ENCODE data around the gene FAM3C.
"Not testable (repeated sequence)": the region's sequence is repeated elsewhere in the genome, so short reads cannot be mapped to it uniquely, and the experiment has no call there.

FAM3C gene

DNA sequence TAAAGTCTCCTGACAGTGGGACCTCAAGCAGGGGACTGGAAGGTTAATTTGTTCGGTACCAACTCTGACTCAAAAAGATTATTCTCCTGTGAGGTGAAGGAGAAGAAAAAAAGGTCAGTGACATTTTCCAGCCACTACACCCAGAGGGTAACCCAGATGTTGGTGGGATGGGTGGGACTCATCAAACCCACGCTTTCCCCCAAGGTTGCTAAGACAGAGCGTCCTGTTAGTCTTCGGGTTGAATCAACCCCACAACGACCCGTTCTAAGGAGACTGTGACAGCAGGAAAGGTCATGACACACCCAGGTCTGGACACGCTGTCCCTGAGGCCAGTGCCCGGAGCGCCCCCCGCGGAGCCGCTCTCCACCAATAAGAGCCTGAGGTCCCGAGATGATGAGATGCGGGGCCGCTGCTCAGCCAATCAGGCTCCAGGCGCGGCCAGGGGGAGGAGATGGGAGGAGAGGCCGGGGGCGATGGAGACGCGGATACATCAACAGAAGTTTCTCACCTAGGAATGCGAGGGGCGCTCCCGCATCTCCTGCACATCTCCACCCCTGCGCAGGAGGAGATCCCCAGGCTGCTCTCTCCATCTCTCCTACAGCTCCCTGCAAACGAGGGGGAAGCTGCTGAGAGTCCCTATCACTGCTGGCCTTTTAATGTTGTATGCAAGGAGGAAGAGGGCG, 67.5 kb downstream of the FAM3C start, which contains the start of gene WNT16:
TSS of gene WNT16 (plus strand) at position 493 of the 683 bp plus-strand sequence. CDS start 293 bp downstream, outside the sequence.
- DNase-seq: no peak

- DNase-seq: no peak
These were observed 68.4 kb downstream of the FAM3C start for GRCh38 chr7:121327671-121328070.

DNA sequence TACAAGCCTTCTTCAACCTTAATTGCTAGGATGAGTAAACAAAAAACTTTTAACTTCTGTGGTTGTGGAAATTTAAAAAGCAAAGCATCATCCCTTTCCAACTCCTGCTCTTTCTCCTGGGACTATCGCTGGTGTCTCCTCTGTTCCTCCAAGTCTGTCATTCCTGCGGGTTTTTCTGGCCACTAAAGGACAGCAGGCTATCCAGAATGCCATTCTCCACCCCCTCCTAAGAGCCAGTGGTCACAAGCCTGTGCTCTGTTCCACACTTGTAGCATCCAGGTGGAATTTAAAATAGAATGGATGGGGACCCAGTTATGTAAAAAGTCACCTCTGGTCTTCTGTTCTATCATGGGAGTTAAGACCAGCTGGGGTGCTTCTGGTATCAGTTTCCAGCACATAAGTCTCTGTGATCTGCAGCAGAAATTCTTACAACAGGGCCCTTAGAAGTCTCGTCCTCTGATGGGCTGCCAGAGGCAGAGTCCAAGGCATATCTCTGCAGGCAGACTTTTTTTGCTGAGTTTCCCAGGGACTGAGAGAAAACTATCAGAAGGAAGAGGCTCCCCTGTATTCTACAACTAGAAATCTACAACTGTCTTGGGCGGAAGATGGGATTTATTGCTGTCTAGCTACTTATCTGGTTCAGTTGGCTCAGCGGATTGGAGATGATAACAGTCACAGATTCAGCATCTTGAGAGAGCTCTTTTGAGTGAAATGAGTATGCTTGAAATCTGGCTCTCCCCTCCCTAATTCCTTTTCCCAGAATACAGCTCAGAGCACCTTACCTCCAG, 72.4 kb downstream of the FAM3C start:
- no peak for DNase-seq

DNA sequence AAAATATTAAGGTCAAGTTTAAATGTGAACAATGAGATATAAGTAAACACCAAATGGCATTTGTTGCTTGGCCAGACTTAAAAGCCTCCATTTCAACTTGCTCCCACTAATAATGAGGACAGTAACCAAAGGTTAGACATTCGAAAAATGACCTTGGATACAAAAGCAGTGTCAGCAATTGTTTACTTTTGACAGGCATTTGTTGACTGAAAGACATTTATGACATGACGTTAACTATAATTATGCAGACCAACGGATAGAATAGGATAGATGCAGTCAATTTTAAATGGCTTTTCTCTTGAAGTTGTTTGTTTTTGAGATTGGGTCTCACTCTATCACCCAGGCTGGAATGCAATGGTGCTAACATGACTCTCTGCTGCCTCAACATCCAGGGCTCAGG, 73.6 kb downstream of the FAM3C start:
- DNase-seq: no peak

- DNase-seq: not testable (repeated sequence)
These were observed 80.9 kb downstream of the FAM3C start for GRCh38 chr7:121315170-121315569.

DNA sequence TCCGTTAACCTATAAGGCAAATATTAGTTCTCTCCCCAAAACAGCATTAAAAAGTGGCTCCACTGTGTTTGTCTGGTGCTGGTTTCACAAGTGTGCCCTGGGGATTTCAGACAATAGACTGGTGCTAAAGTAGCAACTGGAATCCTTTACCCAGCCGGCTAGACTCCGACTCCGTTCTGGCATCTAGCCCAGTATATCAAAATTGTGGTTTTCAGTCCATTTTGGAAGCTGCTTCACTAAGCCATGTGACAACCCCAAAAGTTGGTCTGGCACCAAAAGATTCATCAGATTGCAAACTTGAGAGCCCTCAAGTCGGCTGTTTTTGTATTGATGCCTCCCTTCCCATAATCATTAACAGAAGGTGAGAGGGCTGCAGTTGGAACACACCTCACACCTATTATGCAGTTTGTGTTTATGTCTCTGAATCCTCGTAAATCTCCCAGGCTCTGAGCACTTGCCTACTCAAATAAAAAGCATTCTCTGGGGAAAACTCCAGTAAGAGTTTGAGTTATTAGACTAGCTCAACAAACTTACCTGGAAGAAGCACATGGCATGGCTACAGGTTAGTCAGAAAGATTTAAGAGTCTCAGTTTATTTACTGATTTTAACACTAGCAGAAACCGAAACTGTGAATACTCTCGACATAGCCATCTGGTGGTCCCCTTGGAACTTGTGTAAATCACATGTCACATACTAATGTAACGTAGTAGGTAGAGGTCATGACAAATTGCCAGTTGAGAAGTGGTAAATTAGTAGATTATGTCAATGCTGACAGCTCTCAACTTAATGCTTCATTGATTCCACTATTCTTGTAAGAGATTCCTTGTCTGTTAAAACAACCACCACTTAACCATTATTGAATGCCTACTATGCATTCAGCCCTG, 82.1 kb downstream of the FAM3C start:
- DNase-seq: no peak

DNA sequence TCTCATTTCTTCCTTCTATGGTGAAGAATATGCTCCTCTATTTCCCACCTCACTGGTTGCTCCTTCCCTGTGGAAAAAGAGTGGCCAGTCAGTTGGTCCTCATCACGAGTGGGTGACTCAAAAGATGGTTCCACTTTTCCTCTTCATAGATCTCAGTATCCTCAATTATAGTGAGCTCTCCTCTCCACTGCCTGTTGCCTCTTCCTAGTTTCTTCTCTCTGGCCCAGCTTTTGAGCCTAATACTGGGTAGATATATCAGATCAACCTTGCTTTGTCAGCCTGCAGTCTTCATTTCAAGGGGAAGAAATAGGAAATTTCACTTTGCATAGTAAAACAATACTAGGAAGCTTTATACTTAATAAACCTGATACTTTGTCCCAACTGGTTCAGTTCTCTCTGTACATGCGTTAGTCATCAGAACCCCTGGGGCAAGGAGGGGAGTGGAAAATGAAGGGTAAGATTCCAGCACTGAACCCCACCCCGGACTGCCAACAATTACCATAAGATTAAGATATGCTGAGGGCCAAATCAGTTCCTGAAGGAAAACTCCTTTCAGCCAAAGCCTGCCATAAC, 82.8 kb downstream of the FAM3C start:
- DNase-seq: no peak

DNA sequence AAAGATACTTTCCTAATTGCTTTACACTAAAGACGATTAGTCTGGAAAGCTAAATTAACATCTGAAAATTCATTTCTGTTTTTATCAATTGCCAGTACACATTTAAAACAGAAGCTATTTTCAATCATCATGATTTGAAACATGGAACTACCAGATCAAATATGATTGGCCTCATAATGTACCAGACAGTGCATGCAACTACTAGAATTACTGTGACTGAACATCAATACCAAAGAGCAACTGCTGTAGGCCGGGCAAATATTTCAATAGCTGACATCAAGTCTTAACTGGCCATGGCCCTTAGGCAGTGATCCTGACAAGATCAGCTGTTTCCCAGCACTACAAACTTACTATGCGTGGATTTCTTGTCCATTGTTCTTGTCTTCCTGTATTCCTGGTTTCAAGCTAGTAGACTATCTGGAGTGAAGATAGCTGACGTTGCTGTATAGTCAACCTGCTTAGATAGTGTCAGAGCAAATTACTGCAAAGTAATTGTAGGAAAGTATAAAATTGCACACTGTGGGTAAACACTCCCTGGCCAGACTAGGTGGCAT, 89.0 kb downstream of the FAM3C start:
- DNase-seq: no peak

GRCh38 chr7:121306565-121306964, 89.5 kb downstream of the FAM3C start:
- DNase-seq: no peak

- DNase-seq: no peak
These were observed 91.0 kb downstream of the FAM3C start for GRCh38 chr7:121305109-121305508.

DNA sequence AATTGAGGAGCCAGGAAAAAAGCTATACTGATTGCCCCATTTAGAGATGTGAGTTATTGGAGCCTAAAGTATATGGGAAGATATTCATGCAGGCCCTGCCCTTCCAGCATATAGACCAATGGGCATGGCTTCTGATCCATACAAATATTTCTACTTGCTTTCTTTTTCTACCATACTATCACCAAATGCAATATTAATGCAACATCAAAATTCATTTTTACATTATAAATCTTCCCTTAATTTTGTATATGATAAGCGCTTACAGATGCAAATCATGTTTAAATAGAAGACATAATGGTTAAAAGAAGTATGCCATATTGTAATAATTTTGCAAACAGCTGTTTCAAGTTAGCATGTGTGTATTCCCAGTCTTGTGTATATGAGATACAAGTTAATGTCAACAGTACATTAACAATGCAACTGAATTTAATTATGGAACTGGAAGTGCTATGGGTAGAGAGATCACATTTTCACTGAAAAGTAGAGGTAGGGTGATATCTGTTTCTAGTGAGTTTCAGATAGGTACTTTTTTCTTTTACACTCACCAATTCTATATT, 91.9 kb downstream of the FAM3C start:
- no peak for DNase-seq

- no peak for DNase-seq
These were observed 92.5 kb downstream of the FAM3C start for GRCh38 chr7:121303422-121304101.

DNA sequence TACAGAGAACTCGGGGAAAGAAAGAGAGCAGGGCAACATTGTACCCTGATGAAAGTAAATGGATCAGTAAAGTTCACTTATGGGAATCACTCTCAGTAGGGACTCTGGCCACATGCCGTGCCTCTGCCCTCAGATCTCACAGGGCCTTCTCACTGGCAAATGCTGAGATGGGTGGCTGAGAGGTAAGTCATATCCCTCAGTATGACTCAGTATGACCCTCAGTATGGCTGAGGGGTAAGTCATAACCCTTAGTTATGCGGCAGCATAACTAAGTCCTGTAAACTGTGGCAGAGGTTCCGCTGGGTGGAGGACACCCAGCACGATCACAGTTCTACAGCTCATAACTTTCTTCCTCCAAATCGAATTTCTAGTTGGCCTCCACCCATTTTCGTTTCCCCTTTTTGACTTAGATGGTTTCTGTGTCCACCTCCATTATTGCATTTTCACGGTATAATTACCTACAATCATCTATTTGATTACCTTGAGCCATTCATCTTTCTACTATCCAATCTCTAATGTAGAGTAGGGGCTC, 93.8 kb downstream of the FAM3C start:
- no peak for DNase-seq

GRCh38 chr7:121301446-121302213, 94.5 kb downstream of the FAM3C start:
- no peak for DNase-seq

DNA sequence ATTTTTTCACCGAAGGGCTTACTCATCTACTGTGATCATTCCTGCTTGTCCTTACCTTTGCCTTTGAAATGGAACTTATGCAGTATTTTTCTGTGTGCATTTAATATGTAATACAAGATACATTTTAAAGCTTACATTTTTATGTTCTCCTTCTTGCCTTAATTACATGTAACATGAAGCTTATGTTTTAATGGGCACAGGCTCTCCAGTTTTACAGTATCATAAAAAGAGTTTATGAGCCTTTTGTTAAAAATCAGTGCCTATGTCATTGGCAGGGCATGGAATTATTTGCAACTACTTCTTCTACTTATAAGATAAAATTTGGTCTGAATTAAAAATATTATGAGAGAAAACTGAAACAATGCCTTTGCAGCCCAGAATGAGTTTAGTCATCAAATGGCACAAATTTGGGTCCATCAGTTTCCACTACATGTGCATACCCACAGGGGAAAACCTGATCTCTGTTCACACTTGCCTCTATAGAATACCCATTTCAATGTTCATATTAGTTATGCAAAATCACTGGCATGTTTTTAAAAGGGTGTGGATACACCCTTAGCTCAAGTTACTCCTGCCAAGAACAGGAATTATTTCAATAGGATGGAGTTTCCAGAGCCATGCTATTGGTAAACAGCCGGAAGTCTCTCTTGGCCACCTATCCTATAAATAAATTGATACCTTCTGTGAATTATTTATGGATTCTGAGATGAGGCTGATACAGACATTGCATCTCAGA, 95.3 kb downstream of the FAM3C start:
- no peak for DNase-seq
